ENCODE data around the gene ARL8A. TPM values are rescaled to one million over a fixed set of nuclear protein-coding genes. Genes with fewer than 3 reads are reported as not detected.

The ARL8A gene
- total and polyA plus RNA-seq, 10 donors = 16.2 to 104 (median 47.6) TPM

DNA sequence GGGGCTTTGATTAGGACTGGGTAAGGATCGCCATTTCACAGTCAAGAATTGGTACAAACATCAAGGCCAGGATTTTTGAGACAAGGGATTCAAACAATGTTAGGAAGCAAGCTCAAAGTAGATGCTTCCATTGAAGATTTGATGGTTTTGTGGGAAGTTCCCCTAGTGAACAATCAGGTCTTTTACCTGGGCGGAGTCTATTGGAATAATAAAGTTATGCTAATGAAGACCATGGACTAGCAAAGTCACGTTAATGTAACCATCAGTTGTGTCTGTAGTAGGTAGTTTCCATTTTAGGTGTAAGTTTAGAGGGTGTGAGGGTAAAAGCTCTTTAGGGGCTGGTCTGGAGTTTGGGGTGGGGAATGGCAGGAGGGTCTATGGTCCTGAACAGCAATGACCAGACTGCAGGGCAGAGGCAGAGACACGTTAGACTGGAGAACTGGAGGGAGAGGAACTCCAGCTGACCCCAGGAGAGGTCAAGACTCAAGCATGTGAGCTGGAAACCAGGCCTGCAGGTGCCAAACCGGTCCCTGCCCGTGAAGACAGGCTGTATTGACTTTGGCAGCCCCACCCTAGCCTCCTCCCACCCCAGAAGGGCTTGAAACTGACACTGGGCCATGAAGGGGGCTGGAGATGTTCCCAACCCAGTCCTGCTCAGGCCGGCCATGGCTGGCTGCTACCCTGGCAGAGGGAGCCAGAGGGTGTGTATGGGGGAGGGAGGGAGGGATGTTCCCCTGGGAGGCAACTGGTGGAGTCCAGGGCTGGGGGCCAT, 57.8 kb downstream of the ARL8A start:
- H3K27me3 ChIP-seq (replicated peaks in 1 of 7) = peaks cover 0 to 4% (median 0%) of the 10 kb centered on the region in 7 donors
- 62 to 84% (median 68%) methylated on average over 7 of the region's 7 CpGs for WGBS, 5 donors
- no peak overlapping the region for H3K27ac ChIP-seq
- TF ChIP-seq CTCF (IDR thresholded peaks at IDR 0.05 in 8 of 11, conservative IDR thresholded peaks at IDR 0.05 in 3 of 11) = no peak
- H3K36me3 ChIP-seq = no peaks in the 10 kb centered on the region
- no peak overlapping the region for H3K4me3 ChIP-seq
- intact Hi-C loops (cut with DNase I; ENCODE audit: low total_unique reads) = no loop called here
- no peaks in the 10 kb centered on the region for H3K9me3 ChIP-seq
- no peaks in the 10 kb centered on the region for H3K4me1 ChIP-seq
- DNase-seq = no peak

GRCh38 chr1:202085682-202086373, 58.7 kb downstream of the ARL8A start:
- H3K27me3 ChIP-seq (replicated peaks in 1 of 7) = peaks cover 0 to 3% (median 0%) of the 10 kb centered on the region in 7 donors
- H3K27ac ChIP-seq = no peak overlapping the region
- no peaks in the 10 kb centered on the region for H3K36me3 ChIP-seq
- intact Hi-C loops (cut with DNase I; ENCODE audit: low total_unique reads) = no loop called here
- no peak for DNase-seq
- no peaks in the 10 kb centered on the region for H3K9me3 ChIP-seq
- 65 to 79% (median 78%) methylated on average over 7 of the region's 7 CpGs for WGBS, 5 donors
- H3K4me3 ChIP-seq = no peak overlapping the region
- H3K4me1 ChIP-seq = no peaks in the 10 kb centered on the region
- TF ChIP-seq POLR2AphosphoS5 (IDR thresholded peaks at IDR 0.05) (no peak), POLR2A (IDR thresholded peaks at IDR 0.05) (no peak), CTCF (IDR thresholded peaks at IDR 0.05 in 8 of 11, conservative IDR thresholded peaks at IDR 0.05 in 3 of 11) (no peak)

GRCh38 chr1:202084791-202085681, 59.5 kb downstream of the ARL8A start:
- no peak for DNase-seq
- Histone ChIP-seq H3K27me3 (replicated peaks in 1 of 7) (no peaks in the 10 kb centered on the region), H3K4me3 (no peak overlapping the region), H3K4me1 (no peaks in the 10 kb centered on the region), H3K9me3 (no peaks in the 10 kb centered on the region), H3K36me3 (no peaks in the 10 kb centered on the region), H3K27ac (no peak overlapping the region)
- intact Hi-C loops (cut with DNase I; ENCODE audit: low total_unique reads) = no loop called here
- no peak for TF ChIP-seq CTCF (IDR thresholded peaks at IDR 0.05 in 8 of 11, conservative IDR thresholded peaks at IDR 0.05 in 3 of 11)
- no peak for TF ChIP-seq POLR2A (IDR thresholded peaks at IDR 0.05)
- no peak for TF ChIP-seq POLR2AphosphoS5 (IDR thresholded peaks at IDR 0.05)
- 55 to 66% (median 61%) methylated on average over 15 to 16 of the region's 16 CpGs for WGBS, 5 donors

Small RNA genes lying within 50 kb of the gene (small RNA-seq; reads per million reads assigned to genes)
- gene CRIP1P3 = 0 reads per million in 4 donors

Other genes starting within 250 kb of the ARL8A start
- 10 to 100 TPM; 10.2 to 21.0 (median 12.5) TPM for gene LMOD1, start 198.2 kb downstream of the ARL8A start, total RNA-seq
- gene LMOD1, start 198.2 kb downstream of the ARL8A start, polyA plus RNA-seq = 10 to 100 TPM in 1 of 3 donors, 1 to 10 TPM in 2; 4.2 to 11.5 (median 7.6) TPM
- 10 to 100 TPM; 20.8 to 31.7 (median 28.1) TPM for gene TIMM17A, start 189.2 kb downstream of the ARL8A start, total RNA-seq
- gene TIMM17A, start 189.2 kb downstream of the ARL8A start, polyA plus RNA-seq = 10 to 100 TPM; 30.1 to 38.3 (median 30.6) TPM
- 10 to 100 TPM; 44.6 to 69.0 (median 62.6) TPM for gene RNPEP, start 162.1 kb downstream of the ARL8A start, total RNA-seq
- 10 to 100 TPM; 24.8 to 46.2 (median 42.0) TPM for gene RNPEP, start 162.1 kb downstream of the ARL8A start, polyA plus RNA-seq
- gene ELF3, start 134.2 kb downstream of the ARL8A start, total RNA-seq = 1 to 10 TPM in 4 of 7 donors, under 1 TPM in 3; 0.43 to 2.9 (median 1.2) TPM
- gene ELF3, start 134.2 kb downstream of the ARL8A start, polyA plus RNA-seq = 1 to 10 TPM in 1 of 3 donors, under 1 TPM in 2; 0.24 to 3.4 (median 0.96) TPM
- gene GPR37L1, start 21.8 kb downstream of the ARL8A start, total RNA-seq = not detected
- under 1 TPM in 1 of 3 donors, not detected in 2; 0.16 TPM for gene GPR37L1, start 21.8 kb downstream of the ARL8A start, polyA plus RNA-seq
- gene PTPN7, start 15.9 kb upstream of the ARL8A start, total RNA-seq = 10 to 100 TPM; 33.1 to 49.0 (median 42.3) TPM
- gene PTPN7, start 15.9 kb upstream of the ARL8A start, polyA plus RNA-seq = 10 to 100 TPM; 27.8 to 34.2 (median 34.0) TPM
- 10 to 100 TPM in 3 of 7 donors, 1 to 10 TPM in 4; 1.9 to 24.5 (median 8.6) TPM for gene LGR6, start 49.1 kb upstream of the ARL8A start, total RNA-seq
- gene LGR6, start 49.1 kb upstream of the ARL8A start, polyA plus RNA-seq = 1 to 10 TPM in 2 of 3 donors, under 1 TPM in 1; 0.61 to 3.3 (median 2.0) TPM
- 10 to 100 TPM in 1 of 7 donors, 1 to 10 TPM in 6; 1.2 to 15.3 (median 5.2) TPM for gene UBE2T, start 197.2 kb upstream of the ARL8A start, total RNA-seq
- 10 to 100 TPM in 1 of 3 donors, 1 to 10 TPM in 2; 5.0 to 16.2 (median 9.8) TPM for gene UBE2T, start 197.2 kb upstream of the ARL8A start, polyA plus RNA-seq
- 100 to 1,000 TPM in 1 of 7 donors, 10 to 100 TPM in 6; 60.0 to 124 (median 80.6) TPM for gene PPP1R12B, start 204.0 kb upstream of the ARL8A start, total RNA-seq
- 1 to 10 TPM; 2.4 to 8.3 (median 3.6) TPM for gene PPP1R12B, start 204.0 kb upstream of the ARL8A start, polyA plus RNA-seq